MM.1S (cell line): Measurements from ENCODE around the gene ATP8B3.

Experiments
- CTCF ChIP-seq: fragments of 300-600 bp; sonication (generic); IDR thresholded peaks from 2 replicates; pipeline ENCODE4 v1.5.1; 2016; ENCODE audit warnings: antibody characterized with exemption, low read length, mixed read lengths
- EZH2 ChIP-seq: fragments of 300-600 bp; sonication (generic); optimal IDR thresholded peaks from 2 replicates; pipeline ENCODE3; 2017; ENCODE audit warnings: low read depth, mild to moderate bottlenecking, antibody characterized with exemption, low read length, mixed read lengths
- EZH2phosphoT487 ChIP-seq: fragments of 300-600 bp; sonication (generic); IDR thresholded peaks from 2 replicates; pipeline ENCODE4 v1.6.1; 2018; ENCODE audit warnings: antibody characterized with exemption, low read length

- TF ChIP-seq CTCF (no peak), EZH2phosphoT487 (no peak), EZH2 (no peak)
These were observed 7.5 kb upstream of the ATP8B3 start for GRCh38 chr19:1819341-1820255.
